NCI-H1694 (cell line): ENCODE data around the gene NRIP1.

Source experiments
- DNase-seq: peaks from one replicate; lab custom pipeline; 2025; lab: John Stamatoyannopoulos, UW

The NRIP1 gene, protein sequence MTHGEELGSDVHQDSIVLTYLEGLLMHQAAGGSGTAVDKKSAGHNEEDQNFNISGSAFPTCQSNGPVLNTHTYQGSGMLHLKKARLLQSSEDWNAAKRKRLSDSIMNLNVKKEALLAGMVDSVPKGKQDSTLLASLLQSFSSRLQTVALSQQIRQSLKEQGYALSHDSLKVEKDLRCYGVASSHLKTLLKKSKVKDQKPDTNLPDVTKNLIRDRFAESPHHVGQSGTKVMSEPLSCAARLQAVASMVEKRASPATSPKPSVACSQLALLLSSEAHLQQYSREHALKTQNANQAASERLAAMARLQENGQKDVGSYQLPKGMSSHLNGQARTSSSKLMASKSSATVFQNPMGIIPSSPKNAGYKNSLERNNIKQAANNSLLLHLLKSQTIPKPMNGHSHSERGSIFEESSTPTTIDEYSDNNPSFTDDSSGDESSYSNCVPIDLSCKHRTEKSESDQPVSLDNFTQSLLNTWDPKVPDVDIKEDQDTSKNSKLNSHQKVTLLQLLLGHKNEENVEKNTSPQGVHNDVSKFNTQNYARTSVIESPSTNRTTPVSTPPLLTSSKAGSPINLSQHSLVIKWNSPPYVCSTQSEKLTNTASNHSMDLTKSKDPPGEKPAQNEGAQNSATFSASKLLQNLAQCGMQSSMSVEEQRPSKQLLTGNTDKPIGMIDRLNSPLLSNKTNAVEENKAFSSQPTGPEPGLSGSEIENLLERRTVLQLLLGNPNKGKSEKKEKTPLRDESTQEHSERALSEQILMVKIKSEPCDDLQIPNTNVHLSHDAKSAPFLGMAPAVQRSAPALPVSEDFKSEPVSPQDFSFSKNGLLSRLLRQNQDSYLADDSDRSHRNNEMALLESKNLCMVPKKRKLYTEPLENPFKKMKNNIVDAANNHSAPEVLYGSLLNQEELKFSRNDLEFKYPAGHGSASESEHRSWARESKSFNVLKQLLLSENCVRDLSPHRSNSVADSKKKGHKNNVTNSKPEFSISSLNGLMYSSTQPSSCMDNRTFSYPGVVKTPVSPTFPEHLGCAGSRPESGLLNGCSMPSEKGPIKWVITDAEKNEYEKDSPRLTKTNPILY (N-terminal part only)

DNA sequence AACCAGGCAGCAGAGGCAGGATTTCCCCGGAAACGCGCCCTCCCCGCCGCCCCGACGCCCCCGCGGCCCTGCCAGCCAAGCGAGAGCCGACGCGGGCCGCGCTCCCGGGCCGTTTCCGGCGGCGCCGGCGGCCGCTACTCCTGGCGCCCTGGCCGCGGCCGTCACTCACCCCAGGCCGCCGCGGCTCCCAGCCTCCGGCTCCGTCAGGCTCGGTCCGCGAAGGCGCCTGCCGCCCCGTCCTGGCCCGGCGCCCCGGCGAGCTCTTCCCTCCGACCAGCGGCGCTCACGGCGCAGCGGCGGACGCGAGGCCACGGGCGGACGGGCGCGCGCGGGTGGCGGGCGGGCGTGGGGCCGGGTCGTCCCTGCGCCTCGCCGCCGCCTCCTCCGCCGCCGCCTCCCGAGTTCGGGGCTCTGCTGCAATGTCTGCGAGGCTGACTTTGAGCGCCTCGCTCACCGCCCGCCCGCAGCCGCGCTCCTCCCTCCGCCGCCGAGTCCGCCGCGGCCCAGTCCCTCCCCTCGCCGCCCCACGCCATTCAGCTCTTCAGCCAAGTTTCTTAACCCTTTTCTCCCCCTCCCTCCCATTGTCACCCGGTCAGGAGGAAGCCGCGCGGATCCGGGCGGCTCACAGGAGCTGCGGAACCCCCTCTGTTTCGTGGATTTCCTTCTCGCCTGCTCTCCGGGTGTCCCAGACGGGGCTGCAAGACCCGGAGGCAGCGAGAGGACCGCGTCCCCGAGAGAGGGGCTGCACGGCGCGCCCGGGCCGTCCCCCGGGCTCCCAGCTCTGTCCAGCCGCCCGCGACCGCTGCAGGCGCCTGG is at the start of gene NRIP1:
NRIP1 (minus strand) TSS at position 425 of the 816 bp plus-strand sequence. CDS start 96,808 bp downstream, outside the sequence.
- no peak for DNase-seq

DNA sequence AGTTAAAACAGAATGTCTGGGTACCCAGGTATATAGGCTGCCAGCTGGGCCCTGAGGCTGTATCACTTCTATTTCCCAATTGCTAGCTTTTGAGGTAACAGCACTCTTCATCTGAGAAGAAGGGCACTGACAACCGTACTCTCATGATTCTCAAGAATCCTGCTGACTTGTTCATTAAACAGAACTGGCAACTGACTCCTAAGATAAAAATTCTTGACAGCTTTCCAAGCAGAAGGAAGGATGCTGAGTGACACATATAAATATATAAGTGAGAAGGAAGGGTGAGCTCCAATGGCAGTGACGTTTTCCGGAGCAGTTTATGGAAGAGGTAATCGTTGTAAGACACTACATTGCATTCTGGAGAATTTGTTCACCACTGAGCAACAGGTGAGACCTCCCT is 48.1 kb upstream of the NRIP1 start:
- no peak for DNase-seq

- DNase-seq = no peak
Observed at GRCh38 chr21:15108801-15109200, 44.0 kb upstream of the NRIP1 start.

- DNase-seq = no peak
Observed at GRCh38 chr21:15104470-15104869, 39.7 kb upstream of the NRIP1 start.

DNA sequence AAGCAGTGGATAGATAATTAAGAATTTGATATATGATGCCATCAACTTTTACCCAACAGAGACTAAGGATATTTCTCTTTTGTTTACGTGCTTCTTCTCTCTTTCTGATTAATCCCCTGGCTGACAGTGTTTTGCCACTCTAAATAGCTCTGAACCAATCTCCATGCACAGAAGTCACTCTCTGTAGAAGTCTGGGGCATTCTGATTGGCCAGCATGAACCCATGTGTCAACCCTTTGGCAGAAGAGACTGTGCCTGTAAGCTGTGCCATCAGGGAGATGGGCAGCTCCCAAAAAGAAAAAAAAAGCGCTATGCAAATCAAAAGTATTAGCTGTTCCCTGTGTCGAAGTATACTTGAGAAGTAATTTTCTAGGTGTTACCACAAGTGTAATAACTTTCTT is 34.1 kb upstream of the NRIP1 start:
- DNase-seq = no peak

- no peak for DNase-seq
Observed at GRCh38 chr21:15098181-15098580, 33.4 kb upstream of the NRIP1 start.

GRCh38 chr21:15097580-15097979 is 32.8 kb upstream of the NRIP1 start:
- DNase-seq = no peak

DNA sequence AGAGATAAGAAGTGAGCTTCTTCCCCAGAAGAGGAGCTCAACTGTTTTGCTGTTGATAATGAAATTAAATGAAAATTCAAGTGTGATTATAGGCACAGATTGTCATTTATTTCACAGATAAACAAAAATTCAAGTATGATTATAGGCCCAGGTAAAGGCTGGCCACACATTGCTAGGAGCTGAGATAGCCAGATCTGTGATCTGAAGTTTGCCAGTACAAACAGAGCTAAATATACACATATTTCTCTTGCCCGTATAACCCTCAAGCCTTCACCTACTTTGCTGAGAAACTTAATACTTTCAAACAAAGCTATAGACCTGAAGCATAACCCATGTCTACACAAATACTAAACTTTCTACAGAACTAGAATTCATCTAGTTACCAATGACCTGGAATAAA is 31.3 kb upstream of the NRIP1 start:
- DNase-seq = no peak

DNA sequence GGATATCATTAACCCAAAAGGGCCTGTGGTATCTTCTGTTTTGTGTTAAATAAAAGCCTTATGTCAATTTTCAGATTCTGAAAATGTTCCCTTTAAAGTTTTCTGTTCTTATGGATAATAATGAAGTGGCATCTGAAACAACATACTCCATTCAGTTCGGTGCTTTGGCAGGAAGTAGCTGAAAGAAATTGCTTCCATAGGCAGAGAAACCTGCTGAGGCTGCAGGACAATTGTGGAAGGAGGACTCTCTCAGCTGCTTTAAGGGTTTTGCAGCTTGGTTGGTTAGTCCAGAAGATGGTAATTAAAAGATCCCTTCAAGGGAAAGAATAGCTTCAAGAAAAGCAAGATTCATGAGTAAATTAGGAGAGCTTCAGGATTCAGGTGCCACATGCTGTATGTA is 30.5 kb upstream of the NRIP1 start:
- DNase-seq = no peak

DNA sequence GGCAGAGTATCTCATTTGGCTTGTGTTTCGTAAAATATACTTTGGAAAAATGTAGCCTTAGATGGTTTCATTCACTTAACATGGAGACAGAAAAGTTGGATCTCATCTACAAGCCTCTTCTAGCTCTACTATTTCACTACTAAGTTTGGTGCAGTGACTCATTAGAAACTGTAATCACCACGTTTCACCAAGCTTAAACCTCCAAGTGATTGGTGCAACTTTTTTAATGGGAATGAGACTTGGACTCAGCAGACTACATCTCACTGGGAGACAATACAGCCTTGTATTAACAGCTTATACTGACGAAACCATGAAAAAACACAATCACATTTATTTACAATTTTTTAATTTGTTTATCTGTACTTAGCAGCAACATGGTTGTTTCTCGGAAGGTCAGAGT is 29.9 kb upstream of the NRIP1 start:
- DNase-seq = no peak

DNA sequence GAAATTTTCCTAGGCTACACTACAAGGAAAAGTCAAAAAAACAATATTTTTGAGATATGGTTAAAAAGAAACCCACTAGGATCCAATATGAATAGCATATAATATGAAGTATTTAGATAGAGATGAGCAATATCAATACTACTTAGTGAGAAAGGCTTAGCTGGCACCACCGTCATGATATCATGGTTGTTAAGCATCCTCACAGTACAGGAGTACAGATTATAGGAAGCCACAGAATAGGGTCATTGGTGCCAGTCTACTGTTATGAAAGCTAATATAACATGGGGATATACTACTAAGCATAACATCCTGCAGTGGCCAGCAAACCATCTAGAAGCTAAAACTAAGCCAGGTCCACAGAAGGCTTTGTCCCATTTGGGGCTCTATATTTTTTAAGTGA is 28.4 kb upstream of the NRIP1 start:
- DNase-seq = no peak

- DNase-seq = no peak
Observed at GRCh38 chr21:15092745-15093144, 27.9 kb upstream of the NRIP1 start.

- DNase-seq = no peak
Observed at GRCh38 chr21:15090390-15090789, 25.6 kb upstream of the NRIP1 start.

GRCh38 chr21:15088488-15088887 is 23.7 kb upstream of the NRIP1 start:
- no peak for DNase-seq

- no peak for DNase-seq
Observed at GRCh38 chr21:15084668-15085067, 19.9 kb upstream of the NRIP1 start.

- no peak for DNase-seq
Observed at GRCh38 chr21:15080526-15080925, 15.7 kb upstream of the NRIP1 start.

DNA sequence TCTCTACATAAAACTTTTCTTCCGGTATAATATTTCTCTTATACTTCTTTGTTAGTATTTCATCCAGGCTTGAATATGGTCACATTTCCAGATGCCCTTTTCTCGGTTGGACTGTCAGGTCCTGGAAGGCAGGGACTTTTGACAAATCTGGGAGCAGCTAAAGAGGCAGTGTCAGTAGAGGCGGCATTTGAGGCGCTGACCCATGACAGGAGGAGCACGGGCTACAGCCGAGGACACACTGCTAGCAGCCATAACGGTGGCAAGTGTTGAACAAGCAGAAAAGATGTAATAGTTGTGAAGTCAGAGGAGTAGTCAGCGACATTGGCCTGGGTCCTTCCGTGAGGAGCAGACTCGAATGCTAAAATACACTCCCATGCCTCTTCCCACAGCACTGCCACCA is 14.5 kb upstream of the NRIP1 start:
- DNase-seq = no peak

DNA sequence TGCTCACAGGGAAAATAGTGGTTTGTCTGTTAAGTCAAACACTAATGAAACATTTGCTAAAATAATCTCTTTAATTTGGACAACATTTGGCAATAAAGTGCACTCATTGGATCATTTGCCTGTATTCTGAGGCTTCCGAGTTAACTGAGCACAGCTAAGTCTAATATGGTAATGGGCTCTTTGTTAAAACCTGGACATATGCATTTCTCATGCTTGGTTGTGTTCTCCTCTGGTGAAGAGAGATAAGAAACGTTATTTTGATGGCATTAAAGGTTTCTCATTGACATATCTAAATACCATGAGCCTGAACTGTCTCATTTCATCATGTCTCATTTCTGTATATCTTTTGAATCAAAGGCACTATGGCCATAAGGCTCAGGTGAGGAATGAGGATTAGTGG is 13.4 kb upstream of the NRIP1 start:
- DNase-seq = no peak

- DNase-seq = no peak
Observed at GRCh38 chr21:15077529-15078145, 12.8 kb upstream of the NRIP1 start.

GRCh38 chr21:15076730-15077129 is 11.9 kb upstream of the NRIP1 start:
- no peak for DNase-seq

GRCh38 chr21:15071009-15071408 is 6.2 kb upstream of the NRIP1 start:
- DNase-seq = no peak
